NOMO-1 treated with dmso at 0.1 percent for 144 hours (cell line): ENCODE measurements around the gene EPN2.

Experiments
- DNase-seq: peaks from one replicate; lab custom pipeline; 2025; ENCODE audit not compliant: unreplicated experiment; lab: John Stamatoyannopoulos, UW

The EPN2 gene

DNA sequence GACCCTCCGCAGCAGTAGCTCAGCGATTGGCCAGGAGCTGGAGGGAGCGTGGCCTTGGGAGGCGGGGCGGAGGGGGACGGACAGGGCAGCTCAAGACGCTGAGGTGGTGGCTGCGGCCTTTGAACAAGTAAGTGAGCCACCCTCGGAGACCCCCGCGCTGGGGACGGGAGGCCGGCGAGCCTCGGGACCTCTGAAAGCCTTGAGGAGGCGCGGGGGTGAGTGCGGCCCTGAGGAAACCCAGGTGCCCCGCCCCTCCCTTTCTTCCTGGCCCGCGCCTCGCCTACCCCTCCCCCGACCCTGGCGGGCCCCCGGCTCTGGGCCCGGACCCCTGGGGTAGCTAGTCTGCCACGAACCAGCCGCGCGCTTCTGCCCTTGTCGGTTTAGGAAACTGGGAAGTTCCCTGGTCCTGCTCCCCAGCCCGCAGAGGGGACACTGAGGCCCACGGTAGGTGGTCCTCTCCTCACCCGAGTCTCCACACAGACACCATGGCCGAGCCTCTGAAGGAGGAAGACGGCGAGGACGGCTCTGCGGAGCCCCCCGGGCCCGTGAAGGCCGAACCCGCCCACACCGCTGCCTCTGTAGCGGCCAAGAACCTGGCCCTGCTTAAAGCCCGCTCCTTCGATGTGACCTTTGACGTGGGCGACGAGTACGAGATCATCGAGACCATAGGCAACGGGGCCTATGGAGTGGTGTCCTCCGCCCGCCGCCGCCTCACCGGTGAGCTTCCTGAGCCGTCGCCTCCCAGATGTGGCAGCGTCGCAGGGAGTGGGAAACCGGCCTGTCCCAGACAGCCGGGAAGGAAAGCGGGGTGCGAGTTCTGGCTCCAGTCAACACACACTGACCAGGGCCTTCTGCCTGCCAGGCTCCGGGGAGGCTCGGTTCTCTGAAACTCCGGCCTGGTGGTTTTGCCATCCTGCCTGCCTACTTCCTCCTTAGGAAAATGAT, 141.5 kb downstream of the EPN2 start, which contains the start of gene MAPK7:
MAPK7 (plus strand) TSS at position 83 of the 945 bp plus-strand sequence; CDS start at position 486, 403 bp downstream.
- DNase-seq: no peak

DNA sequence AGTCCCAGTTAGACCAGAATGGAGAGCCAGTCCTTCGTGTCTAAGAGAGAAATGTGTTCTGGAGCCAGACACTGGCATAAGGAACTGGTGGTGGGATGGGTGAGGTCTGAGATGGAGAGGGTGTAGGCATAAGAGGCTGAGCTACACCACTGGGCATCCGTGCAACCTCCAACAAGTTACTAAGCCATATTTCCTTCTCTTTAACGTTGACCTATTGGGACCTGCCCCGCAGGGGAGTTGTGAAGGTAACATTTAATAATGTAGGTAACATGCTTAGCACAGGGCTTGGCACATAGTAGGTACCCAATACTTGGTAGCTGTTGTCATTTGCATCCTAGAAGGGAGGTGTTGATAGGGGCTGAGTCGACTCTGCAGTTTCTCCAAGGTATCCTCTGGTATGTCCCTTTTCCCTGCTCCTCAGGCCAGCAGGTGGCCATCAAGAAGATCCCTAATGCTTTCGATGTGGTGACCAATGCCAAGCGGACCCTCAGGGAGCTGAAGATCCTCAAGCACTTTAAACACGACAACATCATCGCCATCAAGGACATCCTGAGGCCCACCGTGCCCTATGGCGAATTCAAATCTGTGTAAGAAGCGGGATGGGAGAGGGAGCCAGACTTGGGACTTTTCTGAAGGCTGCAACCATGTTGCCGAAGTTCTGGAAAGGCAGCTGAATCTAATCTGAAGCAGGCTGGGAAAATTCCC, 142.3 kb downstream of the EPN2 start:
- DNase-seq: no peak

DNA sequence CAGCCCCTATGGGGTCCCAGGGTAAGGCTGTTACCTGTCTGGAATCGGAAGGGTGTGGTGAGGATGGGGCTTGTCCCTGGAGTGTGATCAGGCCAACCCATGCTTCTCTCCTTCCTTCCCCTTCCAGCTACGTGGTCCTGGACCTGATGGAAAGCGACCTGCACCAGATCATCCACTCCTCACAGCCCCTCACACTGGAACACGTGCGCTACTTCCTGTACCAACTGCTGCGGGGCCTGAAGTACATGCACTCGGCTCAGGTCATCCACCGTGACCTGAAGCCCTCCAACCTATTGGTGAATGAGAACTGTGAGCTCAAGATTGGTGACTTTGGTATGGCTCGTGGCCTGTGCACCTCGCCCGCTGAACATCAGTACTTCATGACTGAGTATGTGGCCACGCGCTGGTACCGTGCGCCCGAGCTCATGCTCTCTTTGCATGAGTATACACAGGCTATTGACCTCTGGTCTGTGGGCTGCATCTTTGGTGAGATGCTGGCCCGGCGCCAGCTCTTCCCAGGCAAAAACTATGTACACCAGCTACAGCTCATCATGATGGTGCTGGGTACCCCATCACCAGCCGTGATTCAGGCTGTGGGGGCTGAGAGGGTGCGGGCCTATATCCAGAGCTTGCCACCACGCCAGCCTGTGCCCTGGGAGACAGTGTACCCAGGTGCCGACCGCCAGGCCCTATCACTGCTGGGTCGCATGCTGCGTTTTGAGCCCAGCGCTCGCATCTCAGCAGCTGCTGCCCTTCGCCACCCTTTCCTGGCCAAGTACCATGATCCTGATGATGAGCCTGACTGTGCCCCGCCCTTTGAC, 143.5 kb downstream of the EPN2 start:
- no peak for DNase-seq

DNA sequence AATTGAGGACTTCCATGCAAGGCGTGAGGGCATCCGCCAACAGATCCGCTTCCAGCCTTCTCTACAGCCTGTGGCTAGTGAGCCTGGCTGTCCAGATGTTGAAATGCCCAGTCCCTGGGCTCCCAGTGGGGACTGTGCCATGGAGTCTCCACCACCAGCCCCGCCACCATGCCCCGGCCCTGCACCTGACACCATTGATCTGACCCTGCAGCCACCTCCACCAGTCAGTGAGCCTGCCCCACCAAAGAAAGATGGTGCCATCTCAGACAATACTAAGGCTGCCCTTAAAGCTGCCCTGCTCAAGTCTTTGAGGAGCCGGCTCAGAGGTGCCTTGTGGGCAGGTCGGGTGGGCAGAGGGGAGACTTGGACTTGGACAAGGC, 144.2 kb downstream of the EPN2 start:
- DNase-seq: no peak

DNA sequence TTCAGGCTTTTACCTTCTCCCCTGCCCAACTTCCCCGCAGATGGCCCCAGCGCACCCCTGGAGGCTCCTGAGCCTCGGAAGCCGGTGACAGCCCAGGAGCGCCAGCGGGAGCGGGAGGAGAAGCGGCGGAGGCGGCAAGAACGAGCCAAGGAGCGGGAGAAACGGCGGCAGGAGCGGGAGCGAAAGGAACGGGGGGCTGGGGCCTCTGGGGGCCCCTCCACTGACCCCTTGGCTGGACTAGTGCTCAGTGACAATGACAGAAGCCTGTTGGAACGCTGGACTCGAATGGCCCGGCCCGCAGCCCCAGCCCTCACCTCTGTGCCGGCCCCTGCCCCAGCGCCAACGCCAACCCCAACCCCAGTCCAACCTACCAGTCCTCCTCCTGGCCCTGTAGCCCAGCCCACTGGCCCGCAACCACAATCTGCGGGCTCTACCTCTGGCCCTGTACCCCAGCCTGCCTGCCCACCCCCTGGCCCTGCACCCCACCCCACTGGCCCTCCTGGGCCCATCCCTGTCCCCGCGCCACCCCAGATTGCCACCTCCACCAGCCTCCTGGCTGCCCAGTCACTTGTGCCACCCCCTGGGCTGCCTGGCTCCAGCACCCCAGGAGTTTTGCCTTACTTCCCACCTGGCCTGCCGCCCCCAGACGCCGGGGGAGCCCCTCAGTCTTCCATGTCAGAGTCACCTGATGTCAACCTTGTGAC, 144.7 kb downstream of the EPN2 start:
- DNase-seq: no peak

DNA sequence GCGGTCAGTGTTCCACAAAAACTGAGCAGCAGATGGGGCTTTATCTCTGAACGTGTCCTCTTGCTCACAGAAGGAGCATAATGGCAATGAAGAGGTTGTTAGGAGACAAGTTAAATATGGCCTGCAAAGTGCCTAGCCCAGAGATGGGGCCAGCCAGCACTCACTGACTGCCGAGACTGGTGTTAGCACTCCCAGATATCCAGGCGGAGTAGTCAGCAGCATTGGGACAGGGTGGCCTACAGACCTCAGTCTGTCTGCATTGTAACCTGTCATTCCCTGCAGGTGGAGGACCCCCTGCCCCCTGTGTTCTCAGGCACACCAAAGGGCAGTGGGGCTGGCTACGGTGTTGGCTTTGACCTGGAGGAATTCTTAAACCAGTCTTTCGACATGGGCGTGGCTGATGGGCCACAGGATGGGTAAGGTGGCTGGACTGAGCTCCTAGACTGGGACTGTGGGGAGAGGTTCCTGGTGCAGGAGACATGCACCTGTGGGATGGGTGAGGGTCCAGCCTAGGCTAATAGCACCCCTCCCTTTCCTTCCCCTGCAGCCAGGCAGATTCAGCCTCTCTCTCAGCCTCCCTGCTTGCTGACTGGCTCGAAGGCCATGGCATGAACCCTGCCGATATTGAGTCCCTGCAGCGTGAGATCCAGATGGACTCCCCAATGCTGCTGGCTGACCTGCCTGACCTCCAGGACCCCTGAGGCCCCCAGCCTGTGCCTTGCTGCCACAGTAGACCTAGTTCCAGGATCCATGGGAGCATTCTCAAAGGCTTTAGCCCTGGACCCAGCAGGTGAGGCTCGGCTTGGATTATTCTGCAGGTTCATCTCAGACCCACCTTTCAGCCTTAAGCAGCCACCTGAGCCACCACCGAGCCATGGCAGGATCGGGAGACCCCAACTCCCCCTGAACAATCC, 145.6 kb downstream of the EPN2 start:
- DNase-seq: no peak

DNA sequence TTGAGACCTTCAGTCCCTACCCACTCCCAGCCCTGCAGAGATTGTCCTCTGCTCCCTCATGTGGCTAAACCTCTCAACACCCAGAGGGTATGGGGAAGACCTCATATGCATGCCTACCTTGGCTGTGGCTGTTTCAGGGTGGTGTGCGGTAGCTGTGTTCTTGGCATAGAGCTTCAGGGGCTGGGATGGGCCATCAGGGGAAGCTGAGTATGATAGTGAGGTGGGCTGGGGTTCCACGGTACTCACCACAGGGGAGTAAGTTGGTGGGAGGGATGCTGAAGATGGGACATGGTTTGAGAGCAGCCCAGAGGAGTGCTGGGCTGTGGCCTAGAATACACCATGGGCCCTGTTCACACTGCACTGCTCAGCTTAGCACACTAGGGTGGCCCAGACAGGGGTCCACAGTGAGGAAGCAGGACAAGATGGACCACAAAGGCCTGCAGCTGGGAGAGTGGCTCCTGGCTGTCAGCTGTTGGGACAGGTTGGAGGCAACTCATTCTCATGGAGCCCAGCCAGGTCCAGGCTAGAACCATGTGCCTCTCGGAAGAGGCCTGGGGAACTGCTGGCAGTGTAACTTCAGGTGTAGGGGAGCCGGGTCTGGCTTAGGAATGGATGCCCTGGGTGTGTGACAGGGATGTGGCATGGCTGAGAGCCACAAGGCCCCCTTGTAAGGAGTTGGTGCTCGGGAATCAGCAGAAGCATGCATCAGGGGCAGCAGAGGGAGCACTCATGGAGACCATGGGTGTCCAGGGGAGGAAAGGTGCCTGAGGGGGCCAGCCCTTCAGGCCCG, 146.7 kb downstream of the EPN2 start:
- no peak for DNase-seq

DNA sequence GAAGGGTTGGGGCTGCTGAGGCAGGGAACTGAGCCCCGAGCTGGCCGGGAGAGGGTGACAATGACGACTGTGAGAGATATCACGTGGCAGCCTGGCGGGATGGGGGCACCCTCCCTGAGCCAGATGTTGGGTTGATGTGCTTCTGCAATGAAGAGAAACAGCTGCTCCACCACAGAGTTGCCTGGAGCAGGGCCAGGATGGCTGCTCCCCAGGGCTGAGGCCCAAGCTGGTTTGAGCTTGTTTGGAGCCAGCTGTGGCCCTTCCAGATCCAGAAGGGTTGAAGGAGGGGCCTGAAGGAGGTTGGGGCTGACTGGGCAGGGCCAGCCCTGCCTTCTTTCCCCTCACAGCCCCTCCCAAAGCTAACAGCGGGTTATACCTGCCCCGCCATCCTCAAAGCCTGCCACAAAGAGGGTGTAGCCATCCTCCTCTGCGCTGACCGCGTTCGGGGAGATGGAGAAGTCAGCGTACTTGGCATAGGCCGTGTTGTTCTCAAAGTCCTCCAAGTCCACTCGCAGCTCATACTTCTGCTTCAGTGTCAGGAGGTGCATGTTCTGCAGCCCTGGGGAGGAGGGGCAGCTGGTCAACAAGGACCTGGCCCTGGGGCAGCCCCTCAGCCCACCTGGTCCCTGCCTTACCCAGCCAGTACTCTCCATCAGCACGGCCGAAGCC, 147.7 kb downstream of the EPN2 start:
- no peak for DNase-seq

DNA sequence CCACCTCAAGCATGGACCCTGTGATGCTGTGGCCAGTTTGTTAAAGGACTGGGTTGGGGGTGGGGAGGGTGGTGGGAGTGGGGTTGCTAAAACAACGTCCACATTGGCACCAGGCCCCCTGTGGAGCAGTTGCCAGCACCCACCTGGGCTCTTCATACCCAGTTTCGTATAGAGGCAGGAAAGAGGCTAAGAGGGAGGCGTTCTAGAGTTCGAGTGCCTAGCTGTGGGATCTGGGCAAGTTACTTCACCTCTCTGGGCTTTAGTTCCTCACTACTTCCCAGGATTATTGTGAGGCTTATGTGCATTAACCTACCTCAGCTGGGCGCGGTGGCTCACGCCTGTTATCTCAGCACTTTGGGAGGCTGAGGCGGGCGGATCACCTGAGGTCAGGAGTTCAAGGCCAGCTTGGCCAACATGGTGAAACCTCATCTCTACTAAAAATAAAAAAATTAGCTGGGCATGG, 148.4 kb downstream of the EPN2 start:
- no peak for DNase-seq
